ENCODE data around the gene CHRNA5. TPM values are rescaled to one million over a fixed set of nuclear protein-coding genes. Genes with fewer than 3 reads are reported as not detected.

The CHRNA5 gene
- total RNA-seq, 1 experiment from 2014 or later, result not detected

DNA sequence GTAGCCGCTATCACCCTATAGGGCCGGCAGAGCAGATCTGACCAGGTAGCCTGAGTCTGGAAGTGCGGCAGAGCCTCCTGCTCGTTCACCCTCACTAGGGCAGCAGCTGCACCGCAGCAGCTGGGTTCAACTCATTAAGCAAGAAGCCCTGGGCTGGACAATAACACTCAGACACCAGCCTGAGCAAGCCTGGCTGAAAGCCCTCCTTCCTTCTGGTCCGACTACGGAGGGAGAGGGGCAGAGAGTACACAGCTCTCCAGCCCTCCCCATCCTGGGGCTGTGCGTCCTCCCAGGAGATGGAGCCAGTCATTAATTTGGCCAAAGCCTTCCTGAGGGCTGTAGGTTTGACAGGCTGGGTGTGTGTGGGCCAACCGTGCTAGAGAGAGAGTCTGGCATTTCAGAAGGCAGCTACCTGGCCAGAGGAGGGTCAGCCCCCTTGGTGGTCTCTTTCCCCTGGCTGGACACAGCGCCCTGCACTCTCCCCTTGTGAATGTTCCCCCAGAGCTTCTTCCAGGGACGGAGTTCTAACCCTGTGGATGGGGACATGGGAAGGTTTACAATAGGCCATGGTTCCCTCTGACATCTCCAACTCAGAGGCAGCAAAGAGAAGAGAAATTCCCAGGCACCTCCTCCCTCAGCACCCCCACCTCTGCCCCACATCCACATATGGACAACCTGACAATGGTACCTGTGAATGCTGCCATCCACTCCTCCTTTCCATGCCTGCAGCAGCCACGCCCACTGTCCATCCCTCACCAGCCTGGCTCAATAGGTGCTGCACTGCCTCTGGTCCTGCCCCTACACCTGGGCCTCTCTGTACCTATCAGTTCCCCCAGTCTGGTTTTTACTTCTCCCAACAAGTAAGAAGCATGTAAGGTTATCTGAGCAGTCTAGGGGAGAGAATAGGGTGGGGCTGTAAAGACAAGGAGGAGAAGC is 69.2 kb downstream of the CHRNA5 start:
- Histone ChIP-seq H3K4me3 (ENCODE audit: low read length) (no peak overlapping the region), H3K36me3 (ENCODE audit: insufficient read depth, low read length) (no peaks in the 10 kb centered on the region), H3K4me2 (ENCODE audit: low read depth, low read length, poor library complexity, severe bottlenecking) (no peak overlapping the region), H3K27ac (ENCODE audit: low read length) (no peak overlapping the region), H3K9ac (ENCODE audit: low read length) (no peak overlapping the region), H3K9me3 (ENCODE audit: low read length) (peaks cover 6% of the 10 kb centered on the region), H2AFZ (ENCODE audit: low read length) (no peak overlapping the region), H4K20me1 (ENCODE audit: insufficient read depth, low read depth, low read length) (no peaks in the 10 kb centered on the region), H3K27me3 (ENCODE audit: low read length) (0 out of 2 replicates have a peak, but pooled peaks cover 3% of the 10 kb centered on the region), H3K9me2 (replicated peaks; ENCODE audit: insufficient read depth, low read length) (no peaks in the 10 kb centered on the region), H3K4me1 (ENCODE audit: low read length) (no peaks in the 10 kb centered on the region), H3K79me2 (ENCODE audit: low read length) (no peaks in the 10 kb centered on the region)
- no peak for DNase-seq

DNA sequence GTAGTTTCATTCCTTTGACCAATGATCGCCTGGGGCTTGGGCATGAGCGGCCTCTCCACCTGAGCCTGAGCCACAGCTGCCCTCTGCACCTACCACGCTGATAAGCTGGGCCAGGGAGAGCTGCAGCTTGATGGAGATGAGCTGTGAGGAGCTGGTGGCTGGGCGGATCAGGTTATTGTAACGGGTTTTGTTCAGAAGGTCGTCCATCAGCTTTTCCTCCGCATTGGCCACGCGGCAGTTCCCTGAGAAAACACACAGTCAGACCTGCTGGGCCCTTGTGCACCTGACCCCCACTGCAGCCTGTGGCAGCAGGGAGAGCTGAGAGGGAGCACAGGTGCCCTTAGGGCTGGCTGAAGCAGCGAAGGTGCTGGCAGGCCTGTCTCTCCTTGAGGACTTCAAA is 70.0 kb downstream of the CHRNA5 start:
- DNase-seq, result no peak

DNA sequence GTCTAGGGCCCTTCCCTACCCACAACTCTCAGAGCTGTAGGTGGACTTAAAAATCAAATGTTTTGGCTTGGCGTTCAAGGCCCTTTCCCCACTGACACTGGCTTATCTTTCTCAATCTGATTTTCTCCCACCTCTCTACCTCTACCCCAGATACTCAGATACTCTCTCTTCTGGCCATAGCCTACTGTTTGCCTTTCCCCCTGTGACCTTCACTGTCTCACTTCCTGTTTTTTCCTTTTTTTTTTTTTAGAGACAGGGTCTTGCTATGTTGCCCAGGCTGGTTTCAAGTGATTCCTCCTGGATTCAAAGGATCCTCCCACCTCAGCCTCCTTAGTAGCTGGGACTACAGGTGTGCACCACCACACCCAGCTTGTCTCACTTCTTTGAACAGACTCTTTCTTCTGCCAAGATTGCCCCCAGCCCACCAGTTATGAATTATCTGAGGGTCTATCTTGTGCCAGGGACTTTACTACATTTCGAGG is 71.1 kb downstream of the CHRNA5 start:
- Histone ChIP-seq H3K4me3 (ENCODE audit: low read length) (no peak overlapping the region), H3K4me2 (ENCODE audit: low read depth, low read length, poor library complexity, severe bottlenecking) (no peak overlapping the region), H3K36me3 (ENCODE audit: insufficient read depth, low read length) (no peaks in the 10 kb centered on the region), H3K27ac (ENCODE audit: low read length) (no peak overlapping the region), H3K79me2 (ENCODE audit: low read length) (no peaks in the 10 kb centered on the region), H4K20me1 (ENCODE audit: insufficient read depth, low read depth, low read length) (no peaks in the 10 kb centered on the region), H3K9ac (ENCODE audit: low read length) (no peak overlapping the region), H2AFZ (ENCODE audit: low read length) (no peak overlapping the region), H3K27me3 (ENCODE audit: low read length) (0 out of 2 replicates have a peak, but pooled peaks cover 3% of the 10 kb centered on the region), H3K9me3 (ENCODE audit: low read length) (peaks cover 6% of the 10 kb centered on the region), H3K9me2 (replicated peaks; ENCODE audit: insufficient read depth, low read length) (no peaks in the 10 kb centered on the region), H3K4me1 (ENCODE audit: low read length) (no peaks in the 10 kb centered on the region)
- DNase-seq, result no peak

More for the DNA sequence above, 70.0 kb downstream of the CHRNA5 start:
- Histone ChIP-seq H3K4me3 (ENCODE audit: low read length) (no peak overlapping the region), H3K36me3 (ENCODE audit: insufficient read depth, low read length) (no peaks in the 10 kb centered on the region), H3K9ac (ENCODE audit: low read length) (no peak overlapping the region), H3K27ac (ENCODE audit: low read length) (no peak overlapping the region), H3K9me2 (replicated peaks; ENCODE audit: insufficient read depth, low read length) (no peaks in the 10 kb centered on the region), H4K20me1 (ENCODE audit: insufficient read depth, low read depth, low read length) (no peaks in the 10 kb centered on the region), H3K4me1 (ENCODE audit: low read length) (no peaks in the 10 kb centered on the region), H3K4me2 (ENCODE audit: low read depth, low read length, poor library complexity, severe bottlenecking) (no peak overlapping the region), H3K27me3 (ENCODE audit: low read length) (0 out of 2 replicates have a peak, but pooled peaks cover 3% of the 10 kb centered on the region), H3K79me2 (ENCODE audit: low read length) (no peaks in the 10 kb centered on the region), H2AFZ (ENCODE audit: low read length) (no peak overlapping the region), H3K9me3 (ENCODE audit: low read length) (peaks cover 6% of the 10 kb centered on the region)

DNA sequence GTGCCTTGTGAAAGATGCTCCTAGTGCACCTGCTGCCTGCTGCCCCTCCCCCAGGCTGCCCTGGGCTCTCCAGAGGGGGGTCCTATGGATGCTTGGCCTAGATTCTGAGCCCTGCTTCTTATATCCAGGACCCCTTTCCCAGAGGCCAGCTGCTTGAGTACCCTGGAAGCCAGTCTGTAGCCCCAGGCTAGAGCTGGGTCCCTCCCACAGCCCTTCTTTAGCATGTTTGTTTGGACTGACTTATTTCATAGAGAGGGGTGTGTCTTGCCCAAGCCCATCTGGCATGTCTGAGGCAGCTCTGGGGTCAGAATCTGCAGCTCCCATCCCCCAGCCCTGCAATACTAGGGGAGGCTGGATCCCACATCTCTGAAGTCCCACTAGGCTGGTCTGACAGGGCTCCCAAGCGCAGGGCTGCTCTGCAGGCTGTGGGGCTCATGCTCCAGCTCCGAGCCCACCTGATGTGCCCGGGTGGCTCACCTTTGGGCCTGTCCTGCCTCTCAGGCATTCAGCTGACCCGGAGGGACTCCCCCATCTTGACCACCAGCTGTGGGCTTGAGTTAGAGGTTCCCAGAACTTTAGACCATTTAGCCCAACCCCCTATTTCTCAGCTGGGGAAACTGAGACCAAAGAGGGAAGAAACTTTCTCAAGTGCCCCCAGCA is 72.6 kb downstream of the CHRNA5 start:
- no peak for DNase-seq
- no peaks in the 10 kb centered on the region for H3K79me2 ChIP-seq (ENCODE audit: low read length)
- H3K4me2 ChIP-seq (ENCODE audit: low read depth, low read length, poor library complexity, severe bottlenecking), result no peak overlapping the region
- H3K27ac ChIP-seq (ENCODE audit: low read length), result no peak overlapping the region
- H3K9ac ChIP-seq (ENCODE audit: low read length), result no peak overlapping the region
- H3K9me3 ChIP-seq (ENCODE audit: low read length), result peaks cover 5% of the 10 kb centered on the region
- no peaks in the 10 kb centered on the region for H3K9me2 ChIP-seq (replicated peaks; ENCODE audit: insufficient read depth, low read length)
- H3K4me3 ChIP-seq (ENCODE audit: low read length), result no peak overlapping the region
- H3K27me3 ChIP-seq (ENCODE audit: low read length), result 0 out of 2 replicates have a peak, but pooled peaks cover 3% of the 10 kb centered on the region
- no peak overlapping the region for H2AFZ ChIP-seq (ENCODE audit: low read length)
- no peaks in the 10 kb centered on the region for H3K4me1 ChIP-seq (ENCODE audit: low read length)
- no peaks in the 10 kb centered on the region for H4K20me1 ChIP-seq (ENCODE audit: insufficient read depth, low read depth, low read length)
- no peaks in the 10 kb centered on the region for H3K36me3 ChIP-seq (ENCODE audit: insufficient read depth, low read length)

DNA sequence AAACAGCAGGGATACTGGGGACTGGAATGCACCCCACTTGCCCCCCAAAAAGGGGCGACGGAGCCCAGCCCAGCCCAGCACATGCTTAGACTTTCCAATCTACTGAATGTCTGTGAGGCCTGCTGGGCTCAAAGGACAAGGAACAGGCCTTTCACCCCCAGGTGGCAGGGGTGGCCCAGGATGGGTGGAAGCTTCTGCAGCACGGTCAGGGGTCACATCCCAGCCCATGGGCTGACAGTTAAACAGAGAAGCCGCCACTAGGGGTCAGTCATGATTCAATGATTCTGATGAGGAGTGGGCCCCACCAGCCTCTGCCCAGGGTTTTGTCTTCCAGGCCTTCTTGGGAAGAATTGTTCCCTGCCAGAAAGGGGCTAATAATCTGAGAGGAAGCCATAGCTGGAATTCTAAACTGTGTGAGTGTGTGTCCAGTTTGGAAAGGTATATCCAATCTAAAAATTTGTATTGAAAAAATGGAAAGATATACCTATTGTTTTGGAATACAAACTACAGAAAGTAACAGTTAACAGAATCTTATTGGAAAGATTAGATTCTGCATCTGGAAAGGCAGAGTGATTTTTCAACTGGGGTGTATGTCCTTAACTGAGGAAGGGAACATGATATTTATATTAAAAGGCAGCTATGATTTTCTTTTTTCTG is 73.5 kb downstream of the CHRNA5 start:
- Histone ChIP-seq H3K9me3 (ENCODE audit: low read length) (no peaks in the 10 kb centered on the region), H3K9ac (ENCODE audit: low read length) (no peak overlapping the region), H4K20me1 (ENCODE audit: insufficient read depth, low read depth, low read length) (no peaks in the 10 kb centered on the region), H3K4me3 (ENCODE audit: low read length) (no peak overlapping the region), H3K27me3 (ENCODE audit: low read length) (no peaks in the 10 kb centered on the region), H2AFZ (ENCODE audit: low read length) (no peak overlapping the region), H3K4me2 (ENCODE audit: low read depth, low read length, poor library complexity, severe bottlenecking) (no peak overlapping the region), H3K79me2 (ENCODE audit: low read length) (no peaks in the 10 kb centered on the region), H3K27ac (ENCODE audit: low read length) (no peak overlapping the region), H3K36me3 (ENCODE audit: insufficient read depth, low read length) (no peaks in the 10 kb centered on the region), H3K4me1 (ENCODE audit: low read length) (no peaks in the 10 kb centered on the region), H3K9me2 (replicated peaks; ENCODE audit: insufficient read depth, low read length) (no peaks in the 10 kb centered on the region)
- peak; percentile 86 for DNase-seq

DNA sequence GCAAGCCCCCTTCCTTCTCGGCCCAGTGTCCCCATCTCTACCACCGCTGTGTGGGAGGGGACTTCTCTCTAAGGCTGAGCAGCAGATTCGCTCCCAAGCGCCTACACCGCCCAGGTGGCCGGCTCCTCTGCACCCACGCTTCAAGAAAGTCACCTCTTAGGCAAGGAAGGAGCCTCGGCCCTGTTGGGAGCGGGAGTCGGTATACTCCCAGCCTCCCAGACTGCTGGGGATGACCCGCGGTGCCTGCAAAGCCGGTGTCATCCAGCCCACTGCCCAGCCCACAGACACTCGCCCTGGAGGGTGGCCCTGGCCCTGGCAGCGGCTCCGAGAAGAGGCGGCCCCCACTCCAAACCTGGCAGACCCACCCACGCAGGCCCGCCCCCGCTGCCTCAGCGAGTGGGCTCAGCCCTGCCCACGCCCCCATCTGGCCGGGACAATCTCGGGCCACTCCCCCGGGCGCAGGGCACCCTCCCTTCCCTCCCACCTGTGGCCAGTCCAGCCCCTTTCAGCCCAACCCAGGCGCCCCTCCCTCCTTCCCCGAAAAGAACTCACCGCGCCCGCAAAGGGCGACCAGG is 75.3 kb downstream of the CHRNA5 start:
- no peaks in the 10 kb centered on the region for H3K9me3 ChIP-seq (ENCODE audit: low read length)
- H3K4me3 ChIP-seq (ENCODE audit: low read length), result no peak overlapping the region
- H3K4me1 ChIP-seq (ENCODE audit: low read length), result no peaks in the 10 kb centered on the region
- H3K9me2 ChIP-seq (replicated peaks; ENCODE audit: insufficient read depth, low read length), result no peaks in the 10 kb centered on the region
- H3K4me2 ChIP-seq (ENCODE audit: low read depth, low read length, poor library complexity, severe bottlenecking), result no peak overlapping the region
- no peaks in the 10 kb centered on the region for H4K20me1 ChIP-seq (ENCODE audit: insufficient read depth, low read depth, low read length)
- DNase-seq, result no peak
- no peak overlapping the region for H2AFZ ChIP-seq (ENCODE audit: low read length)
- no peak overlapping the region for H3K27ac ChIP-seq (ENCODE audit: low read length)
- H3K9ac ChIP-seq (ENCODE audit: low read length), result no peak overlapping the region
- no peaks in the 10 kb centered on the region for H3K27me3 ChIP-seq (ENCODE audit: low read length)
- no peaks in the 10 kb centered on the region for H3K36me3 ChIP-seq (ENCODE audit: insufficient read depth, low read length)
- H3K79me2 ChIP-seq (ENCODE audit: low read length), result no peaks in the 10 kb centered on the region

DNA sequence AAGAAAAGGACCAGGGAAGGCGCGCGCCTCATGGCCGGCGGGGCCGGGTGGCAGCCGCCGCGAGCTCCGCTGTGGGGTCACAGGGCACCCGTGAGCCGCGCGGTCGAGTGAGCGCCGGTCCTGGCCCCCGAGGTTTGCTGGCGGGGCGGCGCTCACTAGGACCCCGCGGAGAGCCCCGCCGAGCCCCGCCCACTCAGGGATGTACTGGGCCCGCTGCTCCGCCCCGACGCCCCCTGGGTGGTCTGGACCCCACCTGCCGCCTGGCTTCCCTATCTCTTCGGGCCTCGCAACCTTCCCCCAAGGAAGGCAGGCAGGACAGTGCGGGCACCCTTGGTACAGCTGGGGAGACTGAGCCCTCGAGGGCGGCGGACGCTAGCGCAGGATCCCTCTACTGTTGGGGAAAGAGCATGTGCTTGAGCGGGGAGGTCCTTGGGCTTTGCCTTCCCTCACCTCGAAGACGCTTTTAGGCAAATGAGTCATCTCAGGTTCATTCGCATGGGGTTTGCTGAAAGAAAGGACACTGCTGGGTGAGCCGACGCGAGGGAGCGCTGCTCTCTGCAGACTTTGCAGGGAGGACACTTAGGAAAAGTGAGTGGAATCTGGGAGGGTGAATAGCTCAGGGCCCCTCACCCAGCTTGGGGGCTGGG is 75.9 kb downstream of the CHRNA5 start, which contains the start of gene CHRNB4:
CHRNB4 (minus strand) TSS at position 109 of the 647 bp plus-strand sequence; CDS start at position 32, 77 bp downstream.
- Histone ChIP-seq H3K79me2 (ENCODE audit: low read length) (no peaks in the 10 kb centered on the region), H3K9ac (ENCODE audit: low read length) (no peak within 1 kb of the TSS), H2AFZ (ENCODE audit: low read length) (no peak within 1 kb of the TSS), H3K4me3 (ENCODE audit: low read length) (no peak within 1 kb of the TSS), H3K9me3 (ENCODE audit: low read length) (no peaks in the 10 kb centered on the region), H3K27ac (ENCODE audit: low read length) (no peak within 1 kb of the TSS), H3K27me3 (ENCODE audit: low read length) (no peaks in the 10 kb centered on the region), H4K20me1 (ENCODE audit: insufficient read depth, low read depth, low read length) (no peaks in the 10 kb centered on the region), H3K9me2 (replicated peaks; ENCODE audit: insufficient read depth, low read length) (no peaks in the 10 kb centered on the region), H3K4me2 (ENCODE audit: low read depth, low read length, poor library complexity, severe bottlenecking) (no peak within 1 kb of the TSS), H3K36me3 (ENCODE audit: insufficient read depth, low read length) (no peaks in the 10 kb centered on the region), H3K4me1 (ENCODE audit: low read length) (no peaks in the 10 kb centered on the region)
- no peak for DNase-seq
